GM18526 (cell line): ENCODE data around the gene UFD1.

Experiments used
- POLR2A ChIP-seq: IDR thresholded peaks from 3 replicates; pipeline ENCODE4 v1.6.1; 2011; ENCODE audit not compliant: insufficient read length; ENCODE audit errors: extremely low read depth

Gene UFD1

DNA sequence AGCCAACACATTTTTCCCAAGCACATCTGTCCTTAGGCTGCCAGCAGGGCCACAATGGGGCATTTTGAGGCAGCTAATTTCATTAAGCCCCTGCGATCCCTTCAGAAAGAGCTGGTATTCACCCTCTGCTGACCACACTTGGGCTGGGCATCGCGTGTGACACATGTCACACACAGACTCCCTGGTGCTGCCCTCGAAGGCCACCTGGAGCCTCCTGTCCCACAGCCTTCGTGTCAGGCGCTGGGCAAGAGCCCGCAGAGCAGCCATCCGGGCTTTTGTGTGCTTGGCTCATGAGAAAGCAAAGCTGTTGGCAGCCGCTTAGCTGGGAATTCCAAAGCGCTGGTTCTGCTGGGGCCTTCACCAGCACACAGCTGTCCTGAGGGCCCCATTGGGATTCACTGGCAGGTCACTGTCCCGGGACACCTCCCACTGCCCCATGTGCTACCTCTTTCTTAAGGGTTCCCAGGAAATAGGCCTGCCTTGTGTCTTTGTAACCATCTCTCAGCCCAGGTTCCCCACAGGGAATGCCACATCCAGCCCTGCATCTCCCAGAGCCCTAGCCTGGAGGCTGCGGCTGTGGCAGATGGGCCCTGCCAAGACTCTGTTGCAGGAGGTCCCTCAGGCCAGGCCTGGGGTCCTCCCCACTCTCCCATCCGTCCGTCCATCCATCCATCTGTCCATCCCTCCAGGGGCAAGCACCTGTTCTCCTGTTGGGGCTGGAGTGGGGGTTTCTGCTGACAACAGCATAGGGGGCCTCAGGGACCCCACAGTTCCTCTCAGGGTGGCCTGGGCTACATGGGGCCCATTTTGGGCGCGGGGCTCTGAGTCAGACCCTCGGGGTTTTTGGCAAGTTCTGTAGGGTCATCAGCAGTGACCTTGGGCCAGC lies 40.3 kb upstream of the UFD1 start:
- TF ChIP-seq POLR2A, result no peak

GRCh38 chr22:19518635-19519034 lies 39.6 kb upstream of the UFD1 start:
- no peak for TF ChIP-seq POLR2A

DNA sequence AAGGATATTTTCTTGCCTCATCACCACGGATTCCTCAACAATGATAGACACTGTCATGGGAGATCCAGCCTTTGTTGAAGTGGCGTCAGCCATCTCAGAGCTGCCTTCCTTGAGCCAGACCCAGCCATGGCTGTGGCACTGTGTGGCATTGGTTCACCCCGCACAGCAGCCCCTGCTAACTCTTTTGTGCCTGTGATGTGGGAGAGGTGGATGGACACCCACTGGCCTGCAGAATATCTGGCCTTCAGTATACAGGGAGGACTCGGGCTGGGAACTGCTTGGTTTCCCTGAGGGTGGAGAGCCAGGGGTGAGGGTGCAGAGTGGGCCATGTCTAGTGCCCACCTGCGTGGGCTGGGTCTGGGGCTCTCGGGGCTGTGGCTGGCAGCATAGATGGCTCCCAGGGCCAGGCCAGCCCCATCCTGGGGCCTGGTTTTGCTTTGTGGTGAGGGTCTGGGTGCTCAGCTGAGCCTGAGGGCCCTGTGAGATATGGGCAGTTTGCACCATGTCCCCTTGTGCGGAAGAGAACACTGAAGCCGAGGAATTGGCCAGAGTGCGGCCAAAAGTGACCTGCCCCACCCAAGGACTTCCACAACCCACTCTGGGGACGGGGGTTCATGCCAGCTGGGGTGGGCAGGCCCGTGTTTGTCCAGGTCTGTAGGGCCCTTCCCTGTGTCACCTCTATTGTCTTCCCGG lies 39.1 kb upstream of the UFD1 start:
- TF ChIP-seq POLR2A, result no peak

- TF ChIP-seq POLR2A, result no peak
Measured at GRCh38 chr22:19517171-19517500, 38.1 kb upstream of the UFD1 start.

DNA sequence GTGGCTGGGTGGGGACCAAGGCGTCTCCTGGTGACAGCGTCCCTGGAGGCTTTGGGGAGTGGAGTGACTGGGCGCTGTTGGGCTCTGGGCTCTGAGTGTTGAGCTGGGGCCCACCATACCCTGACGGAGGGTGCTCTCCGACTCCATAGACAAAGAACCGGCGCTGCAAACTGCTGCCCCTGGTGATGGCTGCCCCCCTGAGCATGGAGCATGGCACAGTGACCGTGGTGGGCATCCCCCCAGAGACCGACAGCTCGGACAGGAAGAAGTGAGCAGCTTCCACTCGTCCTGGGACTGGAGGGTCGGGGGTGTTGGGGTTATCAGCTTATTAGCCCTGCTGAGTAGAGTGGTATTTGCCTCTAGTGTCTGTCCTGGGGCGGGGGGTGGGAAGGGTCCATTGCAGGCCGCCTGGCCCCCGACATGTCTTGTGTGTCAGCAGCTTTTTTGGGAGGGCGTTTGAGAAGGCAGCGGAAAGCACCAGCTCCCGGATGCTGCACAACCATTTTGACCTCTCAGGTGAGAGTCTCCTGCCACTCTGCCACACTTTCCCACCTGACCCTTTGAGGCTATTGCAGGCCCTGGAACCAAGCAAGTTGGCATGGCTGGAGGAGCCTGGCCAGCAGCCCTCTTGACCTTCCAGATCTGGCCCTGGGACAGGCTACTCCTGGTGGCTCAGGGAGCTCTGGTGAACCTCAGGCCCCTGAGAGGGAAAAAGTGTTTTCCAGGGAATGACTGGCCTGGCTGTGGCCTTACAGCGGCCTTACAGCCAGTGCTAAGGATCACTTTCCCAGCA lies 37.6 kb upstream of the UFD1 start:
- TF ChIP-seq POLR2A, result no peak

DNA sequence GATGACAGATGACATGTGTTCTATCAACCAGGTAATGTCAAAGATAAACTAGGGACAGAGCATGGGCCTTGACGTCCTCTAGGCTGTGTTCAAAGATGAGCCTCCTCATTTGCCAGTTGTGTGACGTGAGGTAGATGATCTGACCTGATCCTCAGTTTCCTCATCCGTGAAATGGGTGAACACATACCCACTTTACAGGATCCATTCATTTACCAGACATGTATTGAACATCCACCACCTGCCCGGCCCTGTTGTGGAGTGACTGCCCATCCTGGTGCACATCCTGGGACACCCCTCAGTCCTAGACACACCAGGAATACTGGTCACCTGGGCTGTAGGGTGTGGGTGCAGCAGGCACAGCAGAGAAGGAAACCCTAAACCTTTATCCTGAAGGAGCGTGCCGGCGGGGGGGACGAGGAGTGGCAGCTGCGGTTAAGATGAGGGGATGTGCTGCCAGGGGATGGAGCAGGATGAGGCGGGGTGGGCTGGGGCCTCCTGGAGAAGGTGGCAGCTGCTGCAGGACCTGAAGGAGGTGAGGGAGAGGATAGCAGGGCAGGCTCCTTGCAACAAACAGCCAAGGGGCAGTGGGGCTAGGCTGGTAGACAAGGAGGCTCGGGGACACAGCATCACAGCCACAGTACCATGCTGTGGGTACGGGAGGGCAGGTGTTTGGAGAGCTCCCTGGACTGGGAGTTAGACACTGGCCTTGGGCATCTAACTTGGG lies 36.8 kb upstream of the UFD1 start:
- no peak for TF ChIP-seq POLR2A

GRCh38 chr22:19514831-19515565 lies 36.0 kb upstream of the UFD1 start:
- no peak for TF ChIP-seq POLR2A

GRCh38 chr22:19513823-19514222 lies 34.8 kb upstream of the UFD1 start:
- TF ChIP-seq POLR2A, result no peak

- TF ChIP-seq POLR2A, result no peak
Measured at GRCh38 chr22:19510919-19511341, 31.9 kb upstream of the UFD1 start.

DNA sequence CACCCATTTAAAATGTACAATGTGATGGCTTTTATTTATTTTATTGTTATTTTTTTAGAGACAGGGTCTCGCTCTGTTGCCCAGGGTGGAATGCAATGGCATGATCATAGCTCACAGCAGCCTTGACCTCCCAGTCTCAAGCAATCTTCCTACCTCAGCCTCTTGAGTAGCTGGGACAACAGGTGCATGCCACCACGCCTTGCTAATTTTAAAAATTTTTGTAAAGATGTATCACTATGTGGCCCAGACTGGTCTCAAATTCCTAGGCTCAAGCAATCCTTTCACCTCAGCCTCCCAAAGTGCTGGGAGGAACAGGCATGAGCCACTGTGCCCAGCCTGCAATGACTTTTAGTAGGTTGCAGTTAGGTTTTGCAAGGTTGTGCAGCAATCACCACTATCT lies 30.9 kb upstream of the UFD1 start:
- TF ChIP-seq POLR2A, result no peak

GRCh38 chr22:19509191-19509590 lies 30.2 kb upstream of the UFD1 start:
- TF ChIP-seq POLR2A, result no peak

- no peak for TF ChIP-seq POLR2A
Measured at GRCh38 chr22:19508024-19508776, 29.2 kb upstream of the UFD1 start.

- TF ChIP-seq POLR2A, result no peak
Measured at GRCh38 chr22:19507534-19507861, 28.5 kb upstream of the UFD1 start.

GRCh38 chr22:19506212-19506611 lies 27.2 kb upstream of the UFD1 start:
- TF ChIP-seq POLR2A, result no peak
